NT2/D1 (cell line): Measurements from ENCODE around the gene SOX6.

Experiments
- SUZ12 ChIP-seq: IDR thresholded peaks from 2 replicates; pipeline ENCODE4 v1.6.1; 2011; ENCODE audit not compliant: insufficient read length, insufficient read depth; ENCODE audit errors: extremely low read depth
- YY1 ChIP-seq: IDR thresholded peaks from 2 replicates; pipeline ENCODE4 v1.6.1; 2011; ENCODE audit not compliant: insufficient read length, insufficient read depth
- ZNF274 ChIP-seq: IDR thresholded peaks from 2 replicates; pipeline ENCODE4 v1.6.1; 2011; ENCODE audit warnings: mild to moderate bottlenecking, low read depth, low read length

- TF ChIP-seq ZNF274 (no peak), YY1 (no peak), SUZ12 (no peak)
Measured at GRCh38 chr11:16318320-16318719, 38.0 kb downstream of the SOX6 start.
